Mononuclear cell (primary cell): ENCODE results near the gene RAB40C. TPM values are rescaled to one million over a fixed set of nuclear protein-coding genes. Genes with fewer than 3 reads are reported as not detected.

ENCODE experiments used
- H3K27me3 ChIP-seq: 2 replicates; pipeline ENCODE4 v1.6.0; 2011; ENCODE audit warnings: low read length, control low read depth; ENCODE audit not compliant: insufficient read depth
- H3K4me1 ChIP-seq: 2 replicates; pipeline ENCODE4 v1.5.1; 2011; ENCODE audit warnings: mild to moderate bottlenecking, low read length, control low read depth; ENCODE audit not compliant: insufficient read depth
- H3K4me3 ChIP-seq: 2 replicates; pipeline ENCODE4 v1.5.1; 2011; ENCODE audit warnings: mild to moderate bottlenecking, low read length, moderate library complexity
- H3K9me3 ChIP-seq: 2 replicates; pipeline ENCODE4 v1.5.1; 2011; ENCODE audit warnings: low read depth, mild to moderate bottlenecking, control low read depth, low read length
- total RNA-seq: library from RNA; depleted of rRNA; stranded (reverse); fragments of >200 nt; gene quantifications from one replicate; pipeline ENCODE4 v1.2.3, GENCODE V29; 2012

RAB40C gene
- total RNA-seq, 1 donor: 6.6 TPM

- H3K4me3 ChIP-seq: no peak overlapping the region
- peaks cover 12% of the 10 kb centered on the region for H3K4me1 ChIP-seq
- no peaks in the 10 kb centered on the region for H3K27me3 ChIP-seq
- H3K9me3 ChIP-seq: no peaks in the 10 kb centered on the region
Observed at GRCh38 chr16:660132-660458, 70.2 kb downstream of the RAB40C start.

GRCh38 chr16:660459-661183 is 70.8 kb downstream of the RAB40C start:
- Histone ChIP-seq H3K9me3 (no peaks in the 10 kb centered on the region), H3K27me3 (no peaks in the 10 kb centered on the region), H3K4me1 (peaks cover 12% of the 10 kb centered on the region), H3K4me3 (no peak overlapping the region)

- peaks cover 12% of the 10 kb centered on the region for H3K4me1 ChIP-seq
- H3K9me3 ChIP-seq: no peaks in the 10 kb centered on the region
- H3K4me3 ChIP-seq: no peak overlapping the region
- H3K27me3 ChIP-seq: no peaks in the 10 kb centered on the region
Observed at GRCh38 chr16:661184-661821, 71.4 kb downstream of the RAB40C start.

- H3K9me3 ChIP-seq: no peaks in the 10 kb centered on the region
- peaks cover 13% of the 10 kb centered on the region for H3K4me1 ChIP-seq
- H3K27me3 ChIP-seq: no peaks in the 10 kb centered on the region
- no peak overlapping the region for H3K4me3 ChIP-seq
Observed at GRCh38 chr16:662095-662494, 72.2 kb downstream of the RAB40C start.

- Histone ChIP-seq H3K9me3 (no peaks in the 10 kb centered on the region), H3K4me3 (no peak overlapping the region), H3K4me1 (peaks cover 18% of the 10 kb centered on the region), H3K27me3 (no peaks in the 10 kb centered on the region)
Observed at GRCh38 chr16:662597-662996, 72.7 kb downstream of the RAB40C start.

- no peaks in the 10 kb centered on the region for H3K27me3 ChIP-seq
- H3K9me3 ChIP-seq: no peaks in the 10 kb centered on the region
- H3K4me1 ChIP-seq: peaks cover 16% of the 10 kb centered on the region
- no peak overlapping the region for H3K4me3 ChIP-seq
Observed at GRCh38 chr16:666572-666971, 76.7 kb downstream of the RAB40C start.

GRCh38 chr16:667113-667779 is 77.4 kb downstream of the RAB40C start:
- H3K4me1 ChIP-seq: peaks cover 16% of the 10 kb centered on the region

GRCh38 chr16:667780-668518 is 78.1 kb downstream of the RAB40C start, which contains the start of gene RHOT2:
TSS of gene RHOT2 (plus strand) at chr16:668132. CDS start at chr16:668200, 68 bp downstream.
- H3K9me3 ChIP-seq: no peaks in the 10 kb centered on the region
- peak within 1 kb of the TSS; percentile 65 for H3K4me3 ChIP-seq
- H3K4me1 ChIP-seq: peaks cover 16% of the 10 kb centered on the region
- no peaks in the 10 kb centered on the region for H3K27me3 ChIP-seq

More at GRCh38 chr16:667113-667779, 77.4 kb downstream of the RAB40C start:
- Histone ChIP-seq H3K9me3 (no peaks in the 10 kb centered on the region), H3K4me3 (no peak overlapping the region), H3K27me3 (no peaks in the 10 kb centered on the region)

GRCh38 chr16:668519-669171 is 78.8 kb downstream of the RAB40C start:
- Histone ChIP-seq H3K27me3 (no peaks in the 10 kb centered on the region), H3K4me3 (peak overlapping the region; percentile 65), H3K4me1 (peaks cover 16% of the 10 kb centered on the region), H3K9me3 (no peaks in the 10 kb centered on the region)

GRCh38 chr16:669666-670065 is 79.8 kb downstream of the RAB40C start:
- Histone ChIP-seq H3K27me3 (no peaks in the 10 kb centered on the region), H3K9me3 (no peaks in the 10 kb centered on the region), H3K4me3 (no peak overlapping the region), H3K4me1 (peaks cover 17% of the 10 kb centered on the region)

GRCh38 chr16:670485-671352 is 80.9 kb downstream of the RAB40C start:
- no peaks in the 10 kb centered on the region for H3K9me3 ChIP-seq
- no peak overlapping the region for H3K4me3 ChIP-seq
- peaks cover 24% of the 10 kb centered on the region for H3K4me1 ChIP-seq
- H3K27me3 ChIP-seq: no peaks in the 10 kb centered on the region

GRCh38 chr16:671353-672131 is 81.7 kb downstream of the RAB40C start:
- Histone ChIP-seq H3K4me1 (peaks cover 24% of the 10 kb centered on the region), H3K27me3 (no peaks in the 10 kb centered on the region), H3K4me3 (no peak overlapping the region), H3K9me3 (no peaks in the 10 kb centered on the region)

GRCh38 chr16:672371-672770 is 82.5 kb downstream of the RAB40C start:
- Histone ChIP-seq H3K4me3 (no peak overlapping the region), H3K27me3 (no peaks in the 10 kb centered on the region), H3K9me3 (no peaks in the 10 kb centered on the region), H3K4me1 (peaks cover 20% of the 10 kb centered on the region)
